Activated gamma-delta T cell treated with Interleukin-2 at 50 U/mL for 16 hours (primary cell): ENCODE measurements around the gene DNMT1.
A peak's percentile ranks its signal among the peaks of the same experiment; 100 is the strongest.
"Not testable (repeated sequence)": the region's sequence is repeated elsewhere in the genome, so short reads cannot be mapped to it uniquely, and the experiment has no call there.

Source experiments
- DNase-seq: peaks from one replicate; pipeline ENCODE4 v3.0.0-alpha.2; 2020

The DNMT1 gene

DNA sequence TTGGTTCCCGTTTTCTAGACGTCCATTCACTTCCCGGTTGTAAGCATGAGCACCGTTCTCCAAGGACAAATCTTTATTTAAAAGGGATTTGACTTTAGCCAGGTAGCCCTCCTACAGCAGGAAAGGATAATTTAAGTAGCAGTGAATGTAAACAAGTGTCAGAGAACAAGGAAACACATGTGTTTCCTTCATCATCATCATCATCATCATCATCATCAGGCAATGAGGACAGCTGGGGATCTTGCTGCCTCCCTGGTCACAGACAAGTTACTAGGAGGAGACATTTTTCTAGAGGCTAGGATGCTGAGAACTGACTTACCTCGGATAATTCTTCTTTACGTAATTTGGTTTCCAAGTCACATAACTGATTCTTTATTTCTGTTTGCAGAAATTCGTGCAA is 14.3 kb downstream of the DNMT1 start:
- no peak for DNase-seq

DNA sequence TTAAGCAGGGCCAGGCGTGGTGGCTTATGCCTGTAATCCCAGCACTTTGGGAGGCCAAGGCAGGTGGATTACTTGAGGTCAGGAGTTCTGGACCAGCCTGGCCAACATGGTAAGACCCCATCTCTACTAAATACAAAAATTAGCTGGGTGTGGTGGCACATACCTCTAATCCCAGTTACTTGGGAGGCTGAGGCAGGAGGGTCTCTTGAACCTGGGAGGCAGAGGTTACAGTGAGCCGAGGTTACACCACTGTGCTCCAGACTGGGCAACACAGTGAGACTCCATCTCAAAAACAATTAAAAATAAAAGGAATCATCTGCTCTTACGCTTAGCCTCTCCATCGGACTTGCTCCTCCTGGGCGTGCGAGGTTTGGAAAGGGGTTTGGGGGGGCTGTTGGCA is 14.7 kb downstream of the DNMT1 start:
- DNase-seq = not testable (repeated sequence)

DNA sequence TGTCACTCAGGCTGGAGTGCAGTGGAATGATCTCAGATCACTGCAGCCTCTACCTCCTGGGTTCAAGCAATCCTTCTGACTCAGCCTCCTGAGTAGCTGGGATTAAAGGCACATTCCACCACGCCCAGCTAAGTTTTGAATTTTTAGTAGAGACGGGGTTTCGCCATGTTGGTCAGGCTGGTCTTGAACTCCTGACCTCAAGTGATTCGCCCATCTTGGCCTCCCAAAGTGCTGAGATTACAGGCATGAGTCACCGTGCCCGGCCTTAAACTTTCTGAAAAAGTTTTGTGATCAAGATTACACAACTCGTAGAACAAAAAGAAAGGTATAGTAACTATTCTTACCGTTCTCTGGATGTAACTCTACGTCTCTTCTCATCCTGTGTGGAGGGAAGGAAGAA is 21.2 kb downstream of the DNMT1 start:
- no peak for DNase-seq

DNA sequence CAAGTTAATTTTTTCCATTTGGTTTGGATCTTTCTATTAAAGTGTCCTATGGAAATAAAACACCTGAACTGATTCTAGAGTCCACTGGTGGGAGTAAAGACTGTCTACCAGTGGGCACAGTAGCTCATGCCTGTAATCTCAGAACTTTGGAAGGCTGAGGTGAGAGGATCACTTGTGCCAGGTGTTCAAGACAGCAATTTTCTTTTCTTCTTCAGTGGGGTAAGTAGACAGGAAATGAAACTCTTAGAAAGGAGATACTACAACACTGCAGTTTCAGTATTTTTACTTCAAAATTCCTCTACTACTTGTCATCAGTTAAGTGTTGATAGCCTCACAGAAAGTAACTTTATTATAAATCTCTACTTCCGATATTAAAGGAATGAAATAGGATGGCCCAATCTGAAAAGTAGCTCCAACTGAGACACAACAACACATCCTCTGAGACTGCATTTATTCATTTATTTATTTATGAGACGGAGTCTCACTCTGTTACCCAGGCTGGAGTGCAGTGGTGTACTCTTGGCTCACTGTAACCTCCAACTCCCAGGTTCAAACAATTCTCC is 26.3 kb downstream of the DNMT1 start:
- no peak for DNase-seq

DNA sequence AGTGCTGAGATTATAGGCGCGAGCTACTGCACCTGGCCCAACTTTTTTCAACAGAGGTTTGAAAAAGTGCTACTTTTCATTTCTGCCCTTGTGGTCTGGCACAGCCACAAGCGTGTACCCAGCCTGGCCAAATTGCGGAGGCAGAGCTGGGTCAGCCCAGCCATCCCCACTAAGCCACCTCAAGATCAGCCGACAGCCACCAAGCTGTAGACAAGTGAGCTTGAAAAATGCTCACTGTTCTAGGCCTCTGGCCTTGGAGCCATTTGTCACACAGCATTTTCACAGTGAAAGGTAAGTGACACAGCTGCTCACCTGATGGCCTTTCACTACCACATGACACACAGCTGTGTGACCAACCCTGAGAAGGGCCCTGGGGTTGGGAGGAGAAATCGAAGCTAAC is 27.3 kb downstream of the DNMT1 start:
- no peak for DNase-seq

DNA sequence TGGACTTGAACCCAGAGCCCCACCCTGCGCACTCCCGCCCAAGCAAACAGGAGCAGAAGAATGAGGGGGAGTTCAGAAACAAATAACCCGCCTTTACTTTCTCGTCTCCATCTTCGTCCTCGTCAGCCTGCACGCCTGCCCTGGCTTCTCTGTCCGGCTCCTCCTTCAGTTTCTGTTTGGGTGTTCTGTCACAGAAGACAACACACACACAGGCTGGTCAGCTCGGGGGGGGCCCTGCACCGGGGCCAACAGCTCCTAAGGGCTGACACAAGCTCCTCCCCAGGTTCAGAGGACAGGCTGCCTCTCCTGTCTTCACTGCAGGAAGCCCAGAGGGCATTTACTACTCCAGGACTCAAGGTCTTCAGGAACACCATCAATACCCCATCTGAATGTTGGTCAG is 28.3 kb downstream of the DNMT1 start:
- DNase-seq = not testable (repeated sequence)

DNA sequence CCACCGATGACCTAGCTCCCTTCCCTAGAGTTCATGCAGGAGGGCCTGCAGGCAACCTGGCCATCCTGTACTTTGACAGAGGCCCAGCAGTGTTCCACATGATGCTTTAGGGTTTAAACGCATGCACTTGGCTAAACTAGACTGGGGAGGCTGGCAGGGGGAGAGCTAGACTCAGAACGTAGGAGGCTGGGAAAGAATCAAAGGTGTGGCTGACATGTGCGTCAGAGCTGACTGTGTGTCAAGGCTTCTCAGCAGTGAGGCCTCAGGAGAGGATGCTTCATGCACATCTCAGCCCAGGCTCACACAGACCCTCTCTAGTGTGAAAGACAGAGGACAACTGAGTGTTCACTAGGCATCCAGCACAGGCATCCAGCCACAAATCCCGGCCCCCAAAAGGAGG is 28.7 kb downstream of the DNMT1 start:
- no peak for DNase-seq

DNA sequence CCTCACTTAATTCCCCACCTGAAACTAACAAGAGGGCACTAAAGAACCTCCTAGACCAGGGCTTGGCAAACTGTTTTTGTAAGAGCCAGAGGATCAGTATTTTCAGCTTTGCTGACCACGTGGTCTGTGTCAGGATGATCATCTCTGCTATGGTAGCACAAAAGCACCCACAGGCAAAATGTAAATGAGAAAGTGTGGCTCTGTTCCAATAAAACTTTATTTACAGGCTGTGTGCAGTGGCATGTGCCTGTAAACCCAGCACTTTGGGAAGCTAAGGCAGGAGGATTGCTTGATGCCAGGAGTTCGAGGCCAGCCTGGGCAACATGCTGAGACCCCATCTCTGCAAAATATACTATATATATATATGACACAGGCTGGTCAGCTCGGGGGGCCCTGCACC is 31.2 kb downstream of the DNMT1 start:
- no peak for DNase-seq

DNA sequence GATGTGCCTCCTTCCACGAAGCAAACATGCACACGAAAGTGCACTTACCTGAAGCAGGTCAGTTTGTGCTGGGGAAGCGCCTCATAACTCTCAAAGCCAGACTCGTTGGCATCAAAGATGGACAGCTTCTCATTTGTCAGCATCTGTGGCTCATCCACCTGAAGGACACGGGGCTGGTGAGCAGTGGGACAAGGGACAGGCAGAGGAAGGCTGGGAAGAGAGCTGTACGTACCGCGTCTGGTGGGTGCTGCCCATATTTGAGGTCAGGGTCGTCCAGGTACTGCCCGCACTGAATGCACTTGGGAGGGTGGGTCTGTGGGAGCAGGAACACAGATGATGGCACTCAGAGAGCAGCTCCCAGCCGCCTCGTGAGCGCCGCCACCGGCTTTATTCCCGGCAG is 35.1 kb downstream of the DNMT1 start:
- DNase-seq = no peak

DNA sequence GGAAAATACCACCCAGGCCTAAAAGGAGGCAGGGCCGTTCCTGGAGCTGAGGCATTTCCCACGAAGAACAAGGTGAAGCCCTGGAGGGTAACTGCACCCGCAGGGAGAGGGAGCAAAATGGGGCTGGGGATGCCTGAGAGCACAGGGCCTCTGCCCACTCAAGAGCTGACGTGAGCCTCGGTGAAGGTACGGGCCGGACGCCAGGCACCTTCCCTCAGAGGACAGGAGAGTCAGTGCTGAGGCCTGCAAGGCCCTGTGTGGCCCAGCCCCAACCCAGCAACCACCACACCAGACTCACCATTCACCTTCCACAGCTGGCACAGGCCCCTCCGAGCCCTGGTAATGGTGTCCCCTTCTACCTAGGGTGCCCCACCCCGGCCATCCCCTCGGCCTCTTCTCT is 36.3 kb downstream of the DNMT1 start:
- no peak for DNase-seq

DNA sequence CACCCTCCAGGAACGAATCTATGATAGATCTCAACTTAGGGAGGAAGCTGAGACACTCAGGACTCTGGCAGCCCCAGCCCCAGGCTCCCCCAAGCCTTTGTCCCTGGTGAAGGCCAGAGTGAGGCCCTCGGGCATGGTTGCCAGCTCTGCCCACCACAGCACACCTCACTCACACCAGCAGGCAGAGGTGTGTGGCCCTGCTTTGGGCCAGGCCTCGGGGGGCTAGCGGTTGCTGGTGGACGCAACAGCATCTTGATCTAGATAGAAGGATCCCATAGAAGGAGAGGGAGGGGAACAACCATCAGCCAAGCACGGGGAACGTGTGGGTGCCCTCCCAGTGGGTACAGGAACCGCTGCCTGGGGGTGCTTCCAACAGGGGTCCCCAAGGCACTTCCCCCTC is 36.7 kb downstream of the DNMT1 start:
- DNase-seq = no peak

DNA sequence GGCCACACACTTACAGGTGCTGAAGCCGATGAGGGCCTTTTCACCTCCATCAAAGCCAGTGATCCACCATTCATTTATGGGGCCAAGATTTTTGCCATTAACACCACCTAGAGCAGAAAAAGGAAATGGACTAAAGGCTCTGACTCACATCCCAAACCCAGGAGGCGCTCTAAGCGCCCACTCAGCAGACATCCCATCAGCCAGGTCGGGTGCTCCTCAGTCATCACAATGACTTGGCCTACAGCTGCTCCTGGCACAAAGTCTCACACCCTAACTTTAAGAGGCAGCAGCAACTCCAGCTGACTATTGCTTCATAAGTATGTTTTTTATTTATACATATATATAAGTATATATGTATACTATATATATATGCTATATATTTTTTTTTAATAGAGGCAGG is 38.9 kb downstream of the DNMT1 start:
- no peak for DNase-seq

DNA sequence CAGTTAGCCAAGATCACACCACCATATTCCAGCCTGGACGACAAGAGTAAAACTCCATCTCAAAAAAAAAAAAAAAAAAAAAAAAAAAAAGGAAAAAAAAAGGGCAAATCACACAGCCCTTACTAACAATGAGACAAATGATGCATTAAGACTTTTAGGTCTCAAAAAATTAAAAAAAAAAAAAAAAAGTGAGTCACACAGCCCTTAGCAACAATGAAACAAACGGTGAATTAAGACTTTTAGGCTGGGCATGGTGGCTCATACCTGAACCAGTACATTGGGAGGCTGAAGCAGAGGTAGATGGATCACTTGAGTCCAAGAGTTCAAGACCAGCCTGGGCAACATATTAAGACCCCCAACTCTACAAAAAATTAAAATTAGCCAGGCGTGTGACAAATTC is 42.7 kb downstream of the DNMT1 start:
- no peak for DNase-seq

DNA sequence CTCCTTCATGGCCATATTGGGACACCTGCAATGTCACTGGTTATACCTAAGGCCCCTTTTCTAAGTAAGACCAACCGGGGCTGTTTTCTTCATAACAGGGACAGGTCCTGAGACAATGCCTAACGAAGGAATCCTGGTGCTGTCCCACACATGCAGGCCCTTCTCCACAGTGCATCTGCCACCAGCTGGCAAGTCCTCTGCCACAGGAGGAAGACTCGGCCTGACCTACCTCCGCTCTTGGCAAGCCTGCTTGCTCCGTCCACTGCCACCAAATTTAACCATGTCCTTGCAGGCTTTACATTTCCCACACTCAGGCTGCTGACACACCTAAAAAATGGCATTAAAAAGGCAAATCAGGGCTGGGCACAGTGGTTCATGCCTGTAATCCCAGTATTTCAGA is 43.2 kb downstream of the DNMT1 start:
- DNase-seq = no peak

DNA sequence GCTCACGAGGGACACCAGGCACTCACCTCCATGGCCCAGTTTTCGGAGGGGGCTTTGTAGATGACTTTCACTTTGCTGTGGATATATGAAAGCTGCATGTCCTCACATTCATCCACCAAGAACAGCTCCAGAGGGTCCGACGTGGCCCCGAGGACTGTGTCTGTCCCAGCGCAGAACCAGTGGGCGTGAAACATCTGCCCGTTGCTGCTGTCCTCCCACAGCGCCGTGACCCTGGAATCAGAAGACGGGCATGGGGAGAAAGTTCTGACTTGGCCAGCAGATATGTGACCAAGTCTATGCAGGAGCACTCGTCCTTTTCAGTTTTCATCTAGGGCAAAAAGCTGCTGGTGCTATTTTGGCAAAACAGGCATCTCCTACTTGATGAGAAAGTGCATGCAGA is 45.3 kb downstream of the DNMT1 start:
- DNase-seq = no peak

DNA sequence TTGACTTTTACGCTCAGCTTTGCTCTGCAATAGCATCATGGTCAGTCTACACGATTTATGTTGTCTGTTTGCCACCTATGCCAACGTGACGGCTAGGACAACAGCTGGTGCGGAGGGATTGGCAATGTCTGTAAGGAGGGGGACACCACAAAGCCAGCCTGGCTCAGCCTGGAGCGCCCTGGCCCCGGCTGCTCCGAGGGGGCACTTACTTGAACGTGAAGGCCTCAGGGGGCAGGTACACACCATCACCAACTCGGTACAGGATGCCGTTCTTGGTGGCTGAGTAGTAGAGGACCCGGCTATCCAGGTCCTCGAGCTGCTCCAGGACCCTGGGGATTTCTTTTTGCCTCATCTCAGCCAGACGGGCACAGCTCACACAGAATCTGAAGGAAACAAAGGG is 48.6 kb downstream of the DNMT1 start:
- DNase-seq = no peak

DNA sequence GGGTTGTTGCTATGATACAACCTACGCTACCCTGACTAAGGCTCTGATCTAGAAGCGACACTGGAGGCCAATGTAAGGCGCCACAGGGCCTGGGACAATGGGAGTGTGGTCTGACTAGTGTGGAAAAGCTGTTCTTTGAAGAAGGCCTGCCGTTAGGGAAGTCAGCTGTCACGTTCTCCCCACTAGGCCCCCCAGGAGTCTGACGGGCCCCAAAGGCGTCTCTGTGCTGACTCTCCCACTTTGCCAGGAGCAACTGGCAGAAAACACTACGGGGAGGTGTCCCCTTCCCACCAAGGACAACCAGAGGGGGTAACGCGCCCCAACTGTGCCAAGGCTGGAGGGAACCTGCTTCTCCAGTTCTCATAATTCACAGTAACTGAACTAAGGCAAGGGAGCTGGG is 49.7 kb downstream of the DNMT1 start:
- no peak for DNase-seq

DNA sequence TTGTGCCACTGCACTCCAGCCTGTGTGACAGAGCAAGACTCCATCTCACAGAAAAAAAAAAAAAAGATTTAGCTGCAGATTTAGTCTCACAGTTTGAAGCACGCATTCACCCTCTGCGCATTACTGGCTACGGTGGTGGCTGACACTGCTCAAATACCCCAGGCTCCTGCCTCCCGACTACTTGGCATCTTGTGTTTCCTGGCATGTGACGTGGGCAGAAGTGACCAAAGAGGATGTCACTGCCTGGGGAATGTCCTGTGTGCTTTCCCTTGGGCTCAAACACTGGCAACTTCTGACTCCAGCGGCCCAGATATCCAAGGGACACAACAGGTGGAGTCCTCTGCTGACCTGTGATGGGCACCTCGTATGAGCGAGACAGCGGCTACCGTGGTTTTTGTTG is 50.4 kb downstream of the DNMT1 start:
- no peak for DNase-seq

DNA sequence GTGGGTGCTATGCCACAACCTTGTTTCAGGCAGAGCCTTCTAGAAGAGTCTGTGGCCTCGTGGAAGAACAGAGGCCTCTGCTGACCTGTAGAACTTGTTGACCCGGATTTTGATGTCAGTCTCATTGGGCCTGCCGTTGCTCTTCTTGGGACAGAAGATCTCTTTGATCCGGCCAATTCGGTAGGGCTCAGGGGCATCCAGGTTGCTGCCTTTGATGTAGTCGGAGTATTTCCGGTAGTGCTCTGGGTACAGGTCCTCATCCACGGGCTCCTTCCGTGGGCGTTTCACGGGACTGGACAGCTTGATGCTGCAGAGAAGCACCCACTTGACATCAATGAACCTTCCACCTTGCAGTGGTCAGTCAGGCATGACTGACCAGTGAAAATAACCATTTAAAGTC is 51.1 kb downstream of the DNMT1 start:
- no peak for DNase-seq

DNA sequence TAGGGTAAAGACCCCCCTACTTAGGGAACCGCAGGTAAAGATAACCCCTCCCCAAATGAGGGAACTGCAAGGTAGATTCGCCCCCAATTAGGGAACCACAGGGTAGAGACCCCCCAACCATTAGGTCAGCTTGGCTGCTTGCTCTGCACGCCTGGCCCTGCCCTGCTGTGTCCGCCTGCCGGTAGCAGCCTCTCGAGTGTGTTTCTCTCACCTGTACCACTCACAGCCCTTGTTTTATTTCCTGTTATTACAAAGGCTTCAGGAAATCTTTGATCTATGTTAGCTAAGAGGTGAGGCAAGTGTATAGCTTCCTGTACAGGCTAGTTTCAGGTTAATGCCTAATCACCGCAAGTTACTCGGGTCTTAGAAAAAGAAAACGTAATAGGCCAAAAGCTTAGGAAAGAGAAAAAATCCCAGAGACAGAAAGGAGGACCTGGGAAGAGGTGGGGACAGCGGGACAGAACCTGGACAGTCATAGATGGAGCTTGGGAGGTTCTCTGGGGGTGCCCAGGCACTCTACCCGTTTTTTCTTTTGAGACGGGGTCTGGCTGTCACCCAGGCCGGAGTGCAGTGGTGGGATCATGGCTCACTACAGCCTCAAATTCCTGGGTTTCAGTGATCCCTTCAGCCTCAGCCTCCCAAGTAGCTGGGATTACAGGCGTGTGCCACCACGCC is 51.9 kb downstream of the DNMT1 start:
- DNase-seq = peak; percentile 58

DNA sequence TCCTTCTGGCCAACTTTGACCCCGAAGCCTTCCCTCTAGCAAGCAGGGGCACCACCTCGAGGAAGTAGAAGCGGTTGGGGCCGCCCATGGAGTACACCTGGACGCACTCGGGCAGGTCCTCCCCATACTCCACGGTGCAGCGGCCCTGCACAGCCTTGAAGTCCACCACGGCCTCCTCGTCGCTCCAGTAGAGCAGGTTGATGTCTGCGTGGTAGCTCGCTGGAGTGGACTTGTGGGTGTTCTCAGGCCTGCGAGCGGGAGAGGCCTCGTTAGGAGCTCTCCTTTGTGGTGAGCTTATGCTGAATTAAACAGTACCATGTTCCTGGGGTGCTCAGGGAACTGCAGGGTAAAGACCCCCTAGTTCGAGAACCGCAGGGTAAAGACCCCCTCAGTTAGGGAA is 52.8 kb downstream of the DNMT1 start:
- DNase-seq = no peak

DNA sequence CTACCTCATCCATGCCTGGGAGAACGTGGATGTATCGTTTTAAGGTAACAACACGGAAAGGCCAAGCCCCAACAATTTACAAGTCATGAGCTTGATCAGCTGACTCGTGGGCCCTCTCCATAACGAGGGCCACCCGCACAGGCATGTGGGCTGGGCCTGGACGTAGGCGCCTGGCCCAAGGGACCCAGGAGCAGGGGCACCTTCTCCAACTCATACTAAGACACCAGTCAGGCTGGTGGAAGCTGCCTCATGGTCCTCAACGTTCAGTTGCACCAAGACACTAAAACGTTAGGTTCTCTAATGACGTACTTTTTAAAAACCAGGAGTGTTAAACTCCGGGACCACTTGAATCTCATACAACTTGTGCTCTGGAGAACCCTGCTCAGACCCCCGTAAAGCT is 53.3 kb downstream of the DNMT1 start:
- DNase-seq = no peak

DNA sequence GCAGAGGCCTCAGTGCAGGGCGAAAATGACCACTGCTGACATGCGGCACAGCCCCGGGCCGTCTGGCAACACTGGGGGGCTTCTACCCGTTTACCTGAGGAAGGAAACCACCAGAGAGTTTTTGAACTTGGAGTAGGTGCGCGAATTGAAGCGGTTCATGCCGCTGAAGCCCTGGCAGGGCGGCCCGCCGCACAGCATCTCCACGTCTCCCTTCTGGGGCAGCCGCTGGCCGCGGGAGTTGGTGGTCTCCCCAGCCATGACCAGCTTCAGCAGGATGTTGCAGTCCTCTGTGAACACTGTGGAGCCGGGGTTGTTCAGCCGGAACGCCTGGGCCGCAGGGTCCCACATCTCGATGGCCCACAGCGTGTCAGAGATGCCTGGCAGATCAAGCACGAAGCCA is 54.8 kb downstream of the DNMT1 start:
- no peak for DNase-seq

DNA sequence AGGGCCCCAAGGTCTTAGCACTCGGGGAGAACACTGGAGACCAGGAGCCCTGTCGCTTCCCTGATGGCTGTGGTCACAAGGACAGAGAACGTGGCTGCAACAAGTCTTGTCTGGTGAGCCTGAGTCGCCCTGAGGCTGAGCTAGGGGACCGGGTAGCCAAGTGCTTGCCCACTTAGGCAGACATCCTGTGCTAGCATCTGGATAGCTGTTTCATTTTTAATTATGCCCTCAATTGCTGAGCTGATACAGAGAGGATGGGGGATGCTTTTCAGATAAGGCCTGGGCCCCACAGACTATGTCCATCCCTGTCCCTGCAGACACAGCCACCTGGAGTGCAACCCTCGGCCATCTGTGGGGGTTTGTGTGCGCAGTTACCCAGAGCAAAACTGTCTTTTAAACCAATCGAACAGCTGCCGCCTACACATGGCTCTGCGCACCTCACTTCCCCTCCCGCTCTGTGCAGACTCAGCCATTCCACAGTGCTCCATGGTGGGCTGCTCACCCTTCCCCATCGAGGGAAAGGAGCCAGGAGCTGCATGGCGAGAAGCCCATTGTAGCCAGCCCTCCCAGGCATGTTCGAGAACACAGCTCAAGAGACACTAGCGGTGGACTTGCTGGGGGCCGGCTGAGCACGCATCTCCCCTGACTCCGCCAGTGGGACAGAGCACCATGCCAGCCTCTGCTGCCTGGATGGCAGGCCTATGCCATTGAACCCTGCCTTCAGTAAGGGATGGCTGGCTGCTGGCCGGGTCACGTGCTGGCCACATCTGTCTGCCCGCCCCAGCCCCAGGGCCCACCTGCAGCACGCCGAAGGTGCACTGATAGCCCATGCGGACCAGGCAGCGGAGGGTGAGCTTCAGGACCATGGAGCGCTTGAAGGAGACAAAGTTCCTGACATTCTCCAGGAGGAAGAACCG is 55.6 kb downstream of the DNMT1 start:
- no peak for DNase-seq
